Measurements from ENCODE around the gene MINDY4. TPM values are rescaled to one million over a fixed set of nuclear protein-coding genes. Genes with fewer than 3 reads are reported as not detected.

MINDY4 gene
- total RNA-seq, 2 experiments from 2014 or later = 0.36 to 0.60 TPM

GRCh38 chr7:30873207-30873606 lies 102.0 kb downstream of the MINDY4 start:
- POLR2A ChIA-PET = no interaction called here
- Mint-ChIP-seq H3K9me3 (no peaks in the 10 kb centered on the region), H3K36me3 (ENCODE audit: low read depth) (no peaks in the 10 kb centered on the region), H3K4me3 (no peak overlapping the region), H3K27me3 (no peaks in the 10 kb centered on the region), H3K4me1 (ENCODE audit: low read depth) (no peaks in the 10 kb centered on the region), H3K27ac (no peak overlapping the region)
- TF ChIP-seq CTCF (IDR thresholded peaks at IDR 0.05) = no peak
- DNase-seq (no peak), ATAC-seq (ENCODE audit: poor library complexity) (no peak)
- Histone ChIP-seq H3K27ac (ENCODE audit: low read depth in 1 of 2, low read length in 2 of 2) (no peak overlapping the region), H3K4me1 (ENCODE audit: insufficient read depth, low read length) (no peaks in the 10 kb centered on the region), H3K36me3 (ENCODE audit: insufficient read depth, low read length) (no peaks in the 10 kb centered on the region), H3K9me3 (ENCODE audit: control insufficient read depth in 1 of 2, insufficient read depth in 1 of 2, low read length in 2 of 2) (no peaks in the 10 kb centered on the region), H3K27me3 (ENCODE audit: control insufficient read depth in 1 of 2, insufficient read depth in 2 of 2, low read length in 2 of 2) (no peaks in the 10 kb centered on the region), H3K4me3 (ENCODE audit: low read length) (no peak overlapping the region)
- CTCF ChIA-PET = no interaction called here
- intact Hi-C loops (cut with DNase I, micrococcal nuclease) = no loop called here

- no peaks in the 10 kb centered on the region for H3K27me3 Mint-ChIP-seq
- H3K27ac Mint-ChIP-seq = no peak overlapping the region
- no peak overlapping the region for H3K4me3 Mint-ChIP-seq
- no peaks in the 10 kb centered on the region for H3K4me1 Mint-ChIP-seq (ENCODE audit: low read depth)
- TF ChIP-seq CTCF (IDR thresholded peaks at IDR 0.05) = no peak
- no peaks in the 10 kb centered on the region for H3K9me3 ChIP-seq (ENCODE audit: control insufficient read depth in 1 of 2, insufficient read depth in 1 of 2, low read length in 2 of 2)
- no peak overlapping the region for H3K4me3 ChIP-seq (ENCODE audit: low read length)
- H3K9me3 Mint-ChIP-seq = no peaks in the 10 kb centered on the region
- H3K36me3 Mint-ChIP-seq (ENCODE audit: low read depth) = no peaks in the 10 kb centered on the region
- ChIA-PET CTCF (no interaction called here), POLR2A (no interaction called here)
- H3K27me3 ChIP-seq (ENCODE audit: control insufficient read depth in 1 of 2, insufficient read depth in 2 of 2, low read length in 2 of 2) = no peaks in the 10 kb centered on the region
- no peaks in the 10 kb centered on the region for H3K4me1 ChIP-seq (ENCODE audit: insufficient read depth, low read length)
- no peak overlapping the region for H3K27ac ChIP-seq (ENCODE audit: low read depth in 1 of 2, low read length in 2 of 2)
- no peaks in the 10 kb centered on the region for H3K36me3 ChIP-seq (ENCODE audit: insufficient read depth, low read length)
- intact Hi-C loops (cut with DNase I, micrococcal nuclease) = no loop called here
- DNase-seq = no peak
- ATAC-seq (ENCODE audit: poor library complexity) = no peak
Observed at GRCh38 chr7:30873656-30874055, 102.4 kb downstream of the MINDY4 start.

GRCh38 chr7:30874656-30875302 lies 103.6 kb downstream of the MINDY4 start:
- Histone ChIP-seq H3K4me3 (ENCODE audit: low read length) (no peak overlapping the region), H3K4me1 (ENCODE audit: insufficient read depth, low read length) (no peaks in the 10 kb centered on the region), H3K36me3 (ENCODE audit: insufficient read depth, low read length) (no peaks in the 10 kb centered on the region), H3K9me3 (ENCODE audit: control insufficient read depth in 1 of 2, insufficient read depth in 1 of 2, low read length in 2 of 2) (no peaks in the 10 kb centered on the region), H3K27ac (ENCODE audit: low read depth in 1 of 2, low read length in 2 of 2) (no peak overlapping the region), H3K27me3 (ENCODE audit: control insufficient read depth in 1 of 2, insufficient read depth in 2 of 2, low read length in 2 of 2) (no peaks in the 10 kb centered on the region)
- ChIA-PET CTCF (no interaction called here), POLR2A (no interaction called here)
- H3K27me3 Mint-ChIP-seq = no peaks in the 10 kb centered on the region
- no peak for DNase-seq
- intact Hi-C loops (cut with DNase I, micrococcal nuclease) = no loop called here
- no peaks in the 10 kb centered on the region for H3K4me1 Mint-ChIP-seq (ENCODE audit: low read depth)
- ATAC-seq (ENCODE audit: poor library complexity) = no peak
- H3K27ac Mint-ChIP-seq = no peak overlapping the region
- no peaks in the 10 kb centered on the region for H3K36me3 Mint-ChIP-seq (ENCODE audit: low read depth)
- no peak overlapping the region for H3K4me3 Mint-ChIP-seq
- no peaks in the 10 kb centered on the region for H3K9me3 Mint-ChIP-seq
- no peak for TF ChIP-seq CTCF (IDR thresholded peaks at IDR 0.05)

All from CD4-positive, alpha-beta T cell (primary cell).